Measurements from ENCODE around the gene CELF2.

CELF2 gene

GRCh38 chr10:11017570-11018431 lies at the start of gene CELF2:
TSS of gene CELF2 (plus strand) at chr10:11017872. CDS start at chr10:11018090, 218 bp downstream.
- H3K4me3 Mint-ChIP-seq: peak within 1 kb of the TSS; percentile 85
- DNase-seq: peak; percentile 77
- peaks cover 73% of the 10 kb centered on the region for H3K27me3 Mint-ChIP-seq (ENCODE audit: low read depth, poor library complexity)
- no peaks in the 10 kb centered on the region for H3K9me3 Mint-ChIP-seq
- no peak for TF ChIP-seq CTCF (IDR thresholded peaks at IDR 0.05)
- no peak within 1 kb of the TSS for H3K27ac Mint-ChIP-seq
- peaks cover 47% of the 10 kb centered on the region for H3K4me1 Mint-ChIP-seq
- H3K36me3 Mint-ChIP-seq (ENCODE audit: low read depth): no peaks in the 10 kb centered on the region

- TF ChIP-seq CTCF (IDR thresholded peaks at IDR 0.05): no peak
- H3K36me3 Mint-ChIP-seq (ENCODE audit: low read depth): no peaks in the 10 kb centered on the region
- H3K27me3 Mint-ChIP-seq (ENCODE audit: low read depth, poor library complexity): peaks cover 8% of the 10 kb centered on the region
- H3K4me1 Mint-ChIP-seq: peaks cover 16% of the 10 kb centered on the region
- DNase-seq: no peak
- H3K4me3 Mint-ChIP-seq: no peak overlapping the region
- no peak overlapping the region for H3K27ac Mint-ChIP-seq
- no peaks in the 10 kb centered on the region for H3K9me3 Mint-ChIP-seq
Observed at GRCh38 chr10:10968257-10968588, 49.4 kb upstream of the CELF2 start.

- H3K4me3 Mint-ChIP-seq: no peak overlapping the region
- H3K9me3 Mint-ChIP-seq: peaks cover 9% of the 10 kb centered on the region
- no peak for TF ChIP-seq CTCF (IDR thresholded peaks at IDR 0.05)
- H3K27me3 Mint-ChIP-seq (ENCODE audit: low read depth, poor library complexity): peaks cover 12% of the 10 kb centered on the region
- no peak overlapping the region for H3K27ac Mint-ChIP-seq
- DNase-seq: no peak
- no peaks in the 10 kb centered on the region for H3K36me3 Mint-ChIP-seq (ENCODE audit: low read depth)
- no peaks in the 10 kb centered on the region for H3K4me1 Mint-ChIP-seq
Observed at GRCh38 chr10:10973310-10973709, 44.4 kb upstream of the CELF2 start.

DNA sequence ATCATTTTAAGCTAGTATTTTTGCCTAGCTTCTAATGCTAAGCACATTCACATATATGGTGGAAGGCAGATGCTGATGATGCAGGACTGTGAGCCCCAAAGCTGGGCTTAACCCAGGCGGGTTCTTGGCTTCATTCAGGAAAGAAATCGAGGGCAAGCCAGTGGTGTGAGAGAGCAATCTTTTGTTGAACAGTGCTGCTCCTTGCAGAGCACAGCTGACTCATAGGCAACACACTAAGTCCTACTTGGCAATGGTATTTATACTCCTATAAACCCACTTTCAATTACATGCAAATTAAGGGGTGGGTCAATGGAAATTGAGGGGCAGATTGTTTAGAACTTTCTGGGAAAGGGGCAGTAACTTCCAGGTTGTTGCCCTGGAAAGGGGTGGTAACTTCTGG lies 42.0 kb upstream of the CELF2 start:
- Mint-ChIP-seq H3K36me3 (ENCODE audit: low read depth) (no peaks in the 10 kb centered on the region), H3K27me3 (ENCODE audit: low read depth, poor library complexity) (peaks cover 4% of the 10 kb centered on the region), H3K4me3 (no peak overlapping the region), H3K4me1 (peaks cover 8% of the 10 kb centered on the region), H3K27ac (no peak overlapping the region), H3K9me3 (peaks cover 9% of the 10 kb centered on the region)
- TF ChIP-seq CTCF (IDR thresholded peaks at IDR 0.05): no peak
- no peak for DNase-seq

DNA sequence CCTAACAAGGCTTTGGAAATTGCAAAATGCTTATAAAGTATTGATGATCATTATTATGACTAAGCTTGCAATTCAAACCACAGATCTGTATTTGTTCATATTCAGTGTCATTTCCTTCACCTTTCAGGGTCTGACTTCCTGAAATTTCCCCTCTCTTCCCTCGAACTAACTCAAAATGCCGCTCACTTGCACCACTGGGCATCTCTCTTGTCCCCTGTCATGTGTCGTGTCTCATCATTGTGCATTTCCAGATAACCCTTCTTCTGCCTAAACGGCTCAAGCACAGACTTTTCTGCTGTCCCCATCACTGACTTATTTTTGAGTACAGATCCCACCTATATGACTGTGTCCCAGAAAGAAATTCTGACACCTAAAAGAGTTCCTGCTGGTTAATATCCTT lies 41.0 kb upstream of the CELF2 start:
- Mint-ChIP-seq H3K27ac (no peak overlapping the region), H3K9me3 (peaks cover 9% of the 10 kb centered on the region), H3K27me3 (ENCODE audit: low read depth, poor library complexity) (peaks cover 4% of the 10 kb centered on the region), H3K4me3 (no peak overlapping the region), H3K36me3 (ENCODE audit: low read depth) (no peaks in the 10 kb centered on the region), H3K4me1 (peaks cover 8% of the 10 kb centered on the region)
- DNase-seq: no peak
- no peak for TF ChIP-seq CTCF (IDR thresholded peaks at IDR 0.05)
